H1 (cell line): Measurements from ENCODE around the gene SNX24. TPM values are rescaled to one million over a fixed set of nuclear protein-coding genes. Genes with fewer than 3 reads are reported as not detected.

Source experiments
- CTCF ChIA-PET: fragments of 300-600 bp; sonication (Branson Sonifier 250); formaldehyde crosslinking; loops from one replicate; lab custom pipeline; 2021; ENCODE audit not compliant: partially characterized antibody; lab: Charles Lee
- POLR2A ChIA-PET: fragments of 300-600 bp; sonication (Branson Sonifier 250); formaldehyde crosslinking; loops from one replicate; lab custom pipeline; 2021; ENCODE audit warnings: inconsistent platforms; ENCODE audit not compliant: partially characterized antibody; lab: Charles Lee
- DNase-seq, 2 experiments: peaks; one replicate each; pipeline versions ENCODE4 v3.0.0 to v3.0.0-alpha.2; 2010 to 2022; ENCODE audit warnings: low spot score in 2 of 2, low read depth in 1 of 2, mixed read lengths in 1 of 2
- FAIRE-seq: peaks from 2 replicates; lab custom pipeline; 2011; peaks lifted over from hg19 to GRCh38; lab: Jason Lieb, UNC
- H2AFZ ChIP-seq: 2 replicates; pipeline ENCODE4 v1.8.1; 2012; ENCODE audit warnings: low read length, inconsistent platforms
- H2AK5ac ChIP-seq: 2 replicates; pipeline ENCODE4 v1.6.1; 2013; ENCODE audit warnings: low read depth, low read length
- H2BK120ac ChIP-seq: replicated peaks from 2 replicates; pipeline ENCODE3; 2013; ENCODE audit warnings: low read depth, low read length, inconsistent platforms
- H2BK12ac ChIP-seq: 2 replicates; pipeline ENCODE4 v1.6.1; 2013; ENCODE audit warnings: low read depth, low read length
- H2BK15ac ChIP-seq: 2 replicates; pipeline ENCODE4 v1.6.1; 2013; ENCODE audit warnings: low read length
- H2BK20ac ChIP-seq: 2 replicates; pipeline ENCODE4 v1.6.1; 2013; ENCODE audit warnings: low read length
- H2BK5ac ChIP-seq: 2 replicates; pipeline ENCODE4 v1.6.1; 2013; ENCODE audit warnings: low read depth, low read length
- H3K14ac ChIP-seq: 2 replicates; pipeline ENCODE4 v1.6.1; 2013; ENCODE audit warnings: inconsistent platforms; ENCODE audit not compliant: insufficient read length
- H3K18ac ChIP-seq: 2 replicates; pipeline ENCODE4 v1.6.1; 2013; ENCODE audit warnings: low read length; ENCODE audit errors: extremely low read depth
- H3K23ac ChIP-seq: 2 replicates; pipeline ENCODE4 v1.6.1; 2013; ENCODE audit warnings: inconsistent platforms; ENCODE audit not compliant: insufficient read length
- H3K23me2 ChIP-seq: 2 replicates; pipeline ENCODE4 v1.6.1; 2013; ENCODE audit warnings: low read depth, low read length
- H3K27ac ChIP-seq: 2 replicates; pipeline ENCODE4 v1.6.1; 2011; ENCODE audit warnings: low read depth, low read length, inconsistent platforms
- H3K27me3 ChIP-seq, 4 experiments: replicated peaks in 1 of 4; 1 replicate in 1 of 4; 2 replicates in 3 of 4; pipeline versions ENCODE4 v1.6.1 to v1.8.1; 2011 to 2013; ENCODE audit warnings: low read length in 3 of 4, mild to moderate bottlenecking in 3 of 4, inconsistent platforms in 2 of 4, mixed read lengths in 2 of 4, moderate library complexity in 1 of 4; ENCODE audit not compliant: control insufficient read depth in 3 of 4, insufficient read depth in 3 of 4; ENCODE audit errors: extremely low read depth in 1 of 4
- H3K36me3 ChIP-seq, 4 experiments: 2 replicates each; pipeline versions ENCODE4 v1.6.1 to v1.8.1; 2011 to 2013; ENCODE audit warnings: mild to moderate bottlenecking in 4 of 4, low read length in 3 of 4, moderate library complexity in 2 of 4, control low read depth in 1 of 4, inconsistent platforms in 1 of 4; ENCODE audit not compliant: insufficient read depth in 4 of 4, control insufficient read depth in 2 of 4
- H3K4ac ChIP-seq: replicated peaks from 2 replicates; pipeline ENCODE3; 2013; ENCODE audit warnings: low read length, low read depth, mixed read lengths, inconsistent platforms; ENCODE audit not compliant: insufficient read length
- H3K4me1 ChIP-seq, 4 experiments: replicated peaks in 1 of 4; 1 replicate in 1 of 4; 2 replicates in 3 of 4; pipeline versions ENCODE4 v1.6.1 to v1.8.1; 2011 to 2013; ENCODE audit warnings: low read length in 3 of 4, inconsistent platforms in 2 of 4, mixed read lengths in 1 of 4; ENCODE audit not compliant: insufficient read depth in 4 of 4, control insufficient read depth in 3 of 4
- H3K4me2 ChIP-seq, 2 experiments: 2 replicates each; pipeline versions ENCODE4 v1.6.1 to v1.8.1; 2011 to 2013; ENCODE audit warnings: low read depth in 2 of 2, low read length in 2 of 2, control low read depth in 1 of 2, inconsistent platforms in 1 of 2, mild to moderate bottlenecking in 1 of 2; ENCODE audit not compliant: insufficient read depth in 1 of 2
- H3K4me3 ChIP-seq, 4 experiments: fragments of 200-600, 300-600 bp in 1 of 4; sonication (generic), shearing (Covaris generic), sonication (Bioruptor Twin) in 1 of 4; 2 replicates each; pipeline versions ENCODE4 v1.5.1 to v1.8.1; 2011 to 2016; ENCODE audit warnings: low read length in 4 of 4, low read depth in 3 of 4, control low read depth in 2 of 4, inconsistent platforms in 2 of 4, mild to moderate bottlenecking in 2 of 4, mixed read lengths in 1 of 4, moderate library complexity in 1 of 4; ENCODE audit not compliant: insufficient read depth in 2 of 4; ENCODE audit errors: extremely low read depth in 1 of 4
- H3K56ac ChIP-seq: replicated peaks from 2 replicates; pipeline ENCODE3; 2013; ENCODE audit warnings: low read depth, mild to moderate bottlenecking, mixed read lengths, low read length, inconsistent platforms; ENCODE audit not compliant: insufficient read length
- H3K79me1 ChIP-seq: 2 replicates; pipeline ENCODE4 v1.6.1; 2013; ENCODE audit warnings: low read depth, low read length, control low read depth
- H3K79me2 ChIP-seq, 2 experiments: 2 replicates each; pipeline versions ENCODE4 v1.6.1 to v1.8.1; 2012 to 2013; ENCODE audit warnings: low read length in 2 of 2, mild to moderate bottlenecking in 2 of 2, inconsistent platforms in 1 of 2; ENCODE audit not compliant: insufficient read depth in 2 of 2, control insufficient read depth in 1 of 2
- H3K9ac ChIP-seq, 4 experiments: replicated peaks in 1 of 4; 1 replicate in 1 of 4; 2 replicates in 3 of 4; pipeline versions ENCODE4 v1.6.1 to v1.8.1; 2011 to 2013; ENCODE audit warnings: low read depth in 3 of 4, low read length in 3 of 4, control low read depth in 2 of 4, mild to moderate bottlenecking in 2 of 4, moderate library complexity in 2 of 4, inconsistent platforms in 1 of 4; ENCODE audit errors: extremely low read depth in 1 of 4
- H3K9me3 ChIP-seq, 2 experiments: 2 replicates each; pipeline versions ENCODE4 v1.6.1 to v1.8.1; 2012 to 2013; ENCODE audit warnings: mild to moderate bottlenecking in 2 of 2, moderate library complexity in 2 of 2, control low read depth in 1 of 2, inconsistent platforms in 1 of 2, low read depth in 1 of 2, low read length in 1 of 2, mixed read lengths in 1 of 2; ENCODE audit not compliant: insufficient read depth in 2 of 2
- H4K20me1 ChIP-seq, 2 experiments: replicated peaks in 1 of 2; 2 replicates each; pipeline versions ENCODE3 to v1.8.1; 2011 to 2013; ENCODE audit warnings: inconsistent platforms in 2 of 2, low read length in 2 of 2, mild to moderate bottlenecking in 1 of 2; ENCODE audit not compliant: insufficient read depth in 2 of 2, control insufficient read depth in 1 of 2
- H4K5ac ChIP-seq: 2 replicates; pipeline ENCODE4 v1.6.1; 2013; ENCODE audit warnings: low read length, low read depth, mixed read lengths, inconsistent platforms; ENCODE audit not compliant: insufficient read length
- H4K8ac ChIP-seq: 2 replicates; pipeline ENCODE4 v1.8.0; 2013; ENCODE audit warnings: mild to moderate bottlenecking, moderate library complexity, low read length, inconsistent platforms; ENCODE audit not compliant: insufficient read depth; ENCODE audit errors: extremely low read depth
- H4K91ac ChIP-seq: replicated peaks from 2 replicates; pipeline ENCODE3; 2013; ENCODE audit warnings: low read length, mixed read lengths, inconsistent platforms; ENCODE audit not compliant: insufficient read length
- BCL11A ChIP-seq, 2 experiments: IDR thresholded peaks; one replicate each; pipeline ENCODE4 v1.6.1; 2011; ENCODE audit warnings: low read depth in 2 of 2, low read length in 2 of 2, mild to moderate bottlenecking in 2 of 2
- CHD2 ChIP-seq: IDR thresholded peaks from 2 replicates; pipeline ENCODE4 v1.6.1; 2012; ENCODE audit warnings: low read length, improper control_type of control experiment
- CTCF ChIP-seq, 3 experiments: IDR thresholded peaks; 1 replicate in 2 of 3; 2 replicates in 1 of 3; pipeline versions ENCODE4 v1.5.1 to v1.6.1; 2011; ENCODE audit warnings: low read length in 3 of 3, mild to moderate bottlenecking in 3 of 3, inconsistent platforms in 2 of 3, low read depth in 1 of 3, moderate library complexity in 1 of 3; ENCODE audit not compliant: insufficient read depth in 1 of 3; ENCODE audit errors: control extremely low read depth in 1 of 3
- FOSL1 ChIP-seq: IDR thresholded peaks from 2 replicates; pipeline ENCODE4 v1.6.1; 2011; ENCODE audit warnings: mild to moderate bottlenecking, low read depth, low read length, moderate library complexity; ENCODE audit not compliant: insufficient read depth
- HDAC2 ChIP-seq, 2 experiments: fragments of 300-600 bp in 1 of 2; sonication (generic) in 1 of 2; IDR thresholded peaks; 2 replicates each; pipeline ENCODE4 v1.6.1; 2011 to 2012; ENCODE audit warnings: low read depth in 2 of 2, low read length in 2 of 2, mild to moderate bottlenecking in 2 of 2, moderate library complexity in 2 of 2, borderline replicate concordance in 1 of 2, inconsistent platforms in 1 of 2
- JUN ChIP-seq: IDR thresholded peaks from 2 replicates; pipeline ENCODE4 v1.6.1; 2011; ENCODE audit warnings: low read depth, mild to moderate bottlenecking, improper control_type of control experiment, low read length
- KDM4A ChIP-seq: IDR thresholded peaks from one replicate; pipeline ENCODE4 v1.7.1; 2012; ENCODE audit warnings: low read depth, mild to moderate bottlenecking, moderate library complexity, low read length, inconsistent platforms; ENCODE audit not compliant: severe bottlenecking
- NRF1 ChIP-seq: IDR thresholded peaks from 2 replicates; pipeline ENCODE4 v1.6.1; 2011; ENCODE audit warnings: mild to moderate bottlenecking, low read depth, low read length, improper control_type of control experiment
- POLR2AphosphoS5 ChIP-seq: IDR thresholded peaks from 2 replicates; pipeline ENCODE4 v1.6.1; 2011; ENCODE audit warnings: low read depth, low read length
- SP4 ChIP-seq: IDR thresholded peaks from 2 replicates; pipeline ENCODE4 v1.6.1; 2012; ENCODE audit warnings: low read length, inconsistent platforms
- TAF7 ChIP-seq: optimal IDR thresholded peaks from 2 replicates; pipeline ENCODE3; 2011; ENCODE audit warnings: low read depth, mild to moderate bottlenecking, inconsistent platforms, low read length, moderate library complexity, borderline replicate concordance
- TCF12 ChIP-seq: IDR thresholded peaks from 2 replicates; pipeline ENCODE4 v1.6.1; 2011; ENCODE audit warnings: low read depth, mild to moderate bottlenecking, low read length
- WGBS, 2 experiments: shearing (Covaris generic) in 1 of 2; methylation state at CpG; one replicate each; pipeline versions ENCODE4 v1.1.6 to v1.1.7; 2013 to 2015; ENCODE audit warnings: low lambda C conversion rate in 2 of 2, mixed read lengths in 2 of 2, inconsistent platforms in 1 of 2, low coverage in 1 of 2, missing lambda C conversion rate in 1 of 2; ENCODE audit not compliant: insufficient replicate concordance in 2 of 2, insufficient coverage in 1 of 2, insufficient read length in 1 of 2; ENCODE audit errors: extremely low coverage in 1 of 2, missing lambda C conversion rate in 1 of 2; 5-methylcytosine and 5-hydroxymethylcytosine counted together
- polyA plus RNA-seq, 7 experiments: library from polyadenylated mRNA; depleted of rRNA in 3 of 7; stranded (reverse) in 5 of 7; unstranded in 2 of 7; fragments of >200 nt in 5 of 7; fragments of 200-250 nt in 2 of 7; gene quantifications; 1 replicate in 5 of 7; 2 replicates in 1 of 7; 4 replicates in 1 of 7; pipeline versions ENCODE4 v1.2.1 to v1.2.3, GENCODE V29; 2011 to 2013; ENCODE audit warnings: missing spikeins in 2 of 7, mixed read lengths in 2 of 7
- total RNA-seq: library from RNA; stranded (reverse); fragmentation: NEBNext Ultra II Directional; extraction: Animal tissue kit (Norgen Biotek cat#: 25700); gene quantifications from 2 replicates; pipeline ENCODE4 v1.2.1, GENCODE V29; 2021

The SNX24 gene
- total and polyA plus RNA-seq, 2 of the 8 experiments (the other 6 are each of a cell fraction or from before 2014, with no cell fraction given) = 7.3 to 14.3 TPM

GRCh38 chr5:122879076-122879475 lies 33.7 kb downstream of the SNX24 start:
- CTCF ChIA-PET = interaction anchor here (1.2 kb wide), 1 partner anchor 8 kb away, joined by 6 read pairs; no protein-coding TSS in a partner anchor
- TF ChIP-seq TAF7 (no peak), FOSL1 (no peak), KDM4A (no peak), HDAC2 (IDR thresholded peaks at IDR 0.05; ENCODE audit: borderline replicate concordance in 1 of 2, low read depth in 2 of 2, low read length in 2 of 2) (no peak), POLR2AphosphoS5 (no peak), NRF1 (no peak), CTCF (IDR thresholded peaks at IDR 0.05; ENCODE audit: control extremely low read depth in 1 of 3, insufficient read depth in 1 of 3, low read depth in 1 of 3, low read length in 3 of 3) (no peak), TCF12 (no peak), JUN (no peak), SP4 (no peak), BCL11A (IDR thresholded peaks at IDR 0.05; ENCODE audit: low read depth in 2 of 2, low read length in 2 of 2) (no peak), CHD2 (no peak)

More at GRCh38 chr5:122879076-122879475, 33.7 kb downstream of the SNX24 start:
- Histone ChIP-seq H3K27me3 (no peaks in the 10 kb centered on the region; a peak in 1 of 7 replicates), H2BK20ac (no peak overlapping the region), H3K4me1 (peaks cover 0 to 2% (median under 1%) of the 10 kb centered on the region in 4 experiments; a peak in 2 of 7 replicates), H2AFZ (no peak overlapping the region), H2AK5ac (no peak overlapping the region), H2BK120ac (no peak overlapping the region), H3K18ac (no peak overlapping the region), H3K9ac (no peak overlapping the region), H2BK15ac (no peak overlapping the region), H3K79me1 (no peaks in the 10 kb centered on the region), H3K56ac (no peak overlapping the region), H2BK5ac (no peak overlapping the region), H4K8ac (no peak overlapping the region), H3K4me2 (no peak overlapping the region), H3K36me3 (no peaks in the 10 kb centered on the region), H2BK12ac (no peak overlapping the region), H3K23ac (no peak overlapping the region), H3K4ac (no peak overlapping the region), H3K27ac (no peak overlapping the region), H4K91ac (no peak overlapping the region), H3K4me3 (no peak overlapping the region), H4K20me1 (no peaks in the 10 kb centered on the region), H3K79me2 (no peaks in the 10 kb centered on the region), H3K23me2 (no peaks in the 10 kb centered on the region), H3K9me3 (no peaks in the 10 kb centered on the region), H4K5ac (no peak overlapping the region), H3K14ac (no peak overlapping the region)
- POLR2A ChIA-PET = no interaction called here
- DNase-seq (no peak), FAIRE-seq (no peak)
- 94% methylated on average over 3 of the region's 3 CpGs; no CpG with 5 or more reads in 1 of the 2 experiments for WGBS, 2 experiments
